AG04450 (cell line): ENCODE data around the gene EMC6. TPM values are rescaled to one million over a fixed set of nuclear protein-coding genes. Genes with fewer than 3 reads are reported as not detected.

ENCODE experiments used
- CTCF ChIA-PET: fragments of 300-600, 350-600 bp; formaldehyde crosslinking; extraction: SDS; loops from one replicate; lab custom pipeline; 2022; ENCODE audit warnings: antibody characterized with exemption, inconsistent platforms; lab: Charles Lee
- POLR2A ChIA-PET: fragments of 350-600 bp; formaldehyde crosslinking; extraction: SDS; loops from one replicate; lab custom pipeline; 2021; ENCODE audit warnings: antibody characterized with exemption, inconsistent platforms; lab: Yijun Ruan, JAX
- DNase-seq: peaks from one replicate; pipeline ENCODE4 v3.0.0-alpha.2; 2011; ENCODE audit warnings: low read depth, low spot score
- H3K27ac ChIP-seq: one replicate; pipeline ENCODE4 v1.5.1; 2012; ENCODE audit warnings: low read depth, low read length, control low read depth
- H3K27me3 ChIP-seq: one replicate; pipeline ENCODE4 v1.6.0; 2012; ENCODE audit warnings: low read length; ENCODE audit not compliant: control insufficient read depth, insufficient read depth
- H3K4me3 ChIP-seq: 2 replicates; pipeline ENCODE4 v1.5.1; 2011; ENCODE audit warnings: mild to moderate bottlenecking, low read depth, low read length, control low read depth
- H3K9me3 ChIP-seq: 2 replicates; pipeline ENCODE4 v1.5.1; 2012; ENCODE audit warnings: low read length; ENCODE audit not compliant: control insufficient read depth, insufficient read depth
- polyA plus RNA-seq: library from polyadenylated mRNA; depleted of rRNA; stranded (reverse); fragments of >200 nt; gene quantifications from 2 replicates; pipeline ENCODE4 v1.2.3, GENCODE V29; 2011
- TF ChIP-seq, protein P1 (sequence below): IDR thresholded peaks from 2 replicates; pipeline ENCODE4 v1.5.1; 2011; ENCODE audit warnings: low read depth, low read length, control low read depth, inconsistent platforms

The EMC6 gene
- polyA plus RNA-seq, 1 experiment = 23.4 TPM

DNA sequence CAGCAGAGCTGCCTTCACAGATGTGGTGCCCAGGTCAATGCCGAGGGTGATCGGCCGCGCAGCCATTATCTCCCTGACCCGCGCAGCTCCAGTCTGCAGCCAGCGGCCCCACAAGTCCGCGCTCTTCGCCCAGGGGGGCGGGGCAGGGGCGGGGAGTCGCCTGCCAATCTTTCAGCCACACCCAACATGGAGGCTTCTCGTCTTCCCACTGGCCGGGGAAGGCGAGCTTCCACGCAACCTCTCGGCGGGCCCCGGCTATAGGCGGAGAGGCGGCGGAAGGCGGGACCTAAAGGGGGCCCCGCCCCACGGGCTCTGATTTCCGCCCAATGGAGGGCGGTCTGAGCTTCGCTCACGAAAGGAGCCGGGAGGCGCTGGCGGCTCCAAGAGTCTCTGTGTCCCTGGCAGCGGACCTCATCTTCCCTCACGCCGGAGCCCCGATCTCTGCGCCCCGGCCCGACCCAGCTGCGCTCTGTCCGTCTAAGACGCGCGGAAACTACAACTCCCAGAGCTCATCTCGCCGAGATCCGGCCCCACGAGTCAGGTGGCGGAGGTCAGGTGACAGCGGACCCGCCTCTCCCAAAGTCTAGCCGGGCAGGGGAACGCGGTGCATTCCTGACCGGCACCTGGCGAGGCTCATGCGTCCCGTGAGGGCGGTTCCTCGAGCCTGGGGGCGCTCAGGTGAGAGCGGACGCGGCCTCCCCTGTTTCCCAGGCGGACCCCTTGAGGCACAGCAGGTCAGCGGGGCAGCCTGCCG lies 32.3 kb upstream of the EMC6 start, which contains the start of the genes CTNS and SHPK:
Gene CTNS (plus strand): TSS at position 607 of the 754 bp plus-strand sequence. CDS start 3,447 bp downstream, outside the sequence.
Gene SHPK (minus strand): TSS at position 97 of the 754 bp plus-strand sequence. CDS start 31 bp downstream, at position 66.
- Histone ChIP-seq H3K27me3 (no peaks in the 10 kb centered on the region), H3K9me3 (no peaks in the 10 kb centered on the region), H3K27ac (peak within 1 kb of the TSS; percentile 99), H3K4me3 (peak within 1 kb of the TSS; percentile 84)
- POLR2A ChIA-PET = interaction anchor here (0.5 to 2.3 kb wide), 11 partner anchors 10 to 587 kb away, joined by 3 to 32 read pairs (median 3); partner anchors contain the start of gene TAX1BP3
- TF ChIP-seq, protein P1, sequence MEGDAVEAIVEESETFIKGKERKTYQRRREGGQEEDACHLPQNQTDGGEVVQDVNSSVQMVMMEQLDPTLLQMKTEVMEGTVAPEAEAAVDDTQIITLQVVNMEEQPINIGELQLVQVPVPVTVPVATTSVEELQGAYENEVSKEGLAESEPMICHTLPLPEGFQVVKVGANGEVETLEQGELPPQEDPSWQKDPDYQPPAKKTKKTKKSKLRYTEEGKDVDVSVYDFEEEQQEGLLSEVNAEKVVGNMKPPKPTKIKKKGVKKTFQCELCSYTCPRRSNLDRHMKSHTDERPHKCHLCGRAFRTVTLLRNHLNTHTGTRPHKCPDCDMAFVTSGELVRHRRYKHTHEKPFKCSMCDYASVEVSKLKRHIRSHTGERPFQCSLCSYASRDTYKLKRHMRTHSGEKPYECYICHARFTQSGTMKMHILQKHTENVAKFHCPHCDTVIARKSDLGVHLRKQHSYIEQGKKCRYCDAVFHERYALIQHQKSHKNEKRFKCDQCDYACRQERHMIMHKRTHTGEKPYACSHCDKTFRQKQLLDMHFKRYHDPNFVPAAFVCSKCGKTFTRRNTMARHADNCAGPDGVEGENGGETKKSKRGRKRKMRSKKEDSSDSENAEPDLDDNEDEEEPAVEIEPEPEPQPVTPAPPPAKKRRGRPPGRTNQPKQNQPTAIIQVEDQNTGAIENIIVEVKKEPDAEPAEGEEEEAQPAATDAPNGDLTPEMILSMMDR = no peak
- CTCF ChIA-PET = interaction anchor here (1.1 to 2.7 kb wide), 3 partner anchors 11 to 588 kb away, joined by 5 to 13 read pairs (median 8); no protein-coding TSS in a partner anchor
- DNase-seq = peak; percentile 85

DNA sequence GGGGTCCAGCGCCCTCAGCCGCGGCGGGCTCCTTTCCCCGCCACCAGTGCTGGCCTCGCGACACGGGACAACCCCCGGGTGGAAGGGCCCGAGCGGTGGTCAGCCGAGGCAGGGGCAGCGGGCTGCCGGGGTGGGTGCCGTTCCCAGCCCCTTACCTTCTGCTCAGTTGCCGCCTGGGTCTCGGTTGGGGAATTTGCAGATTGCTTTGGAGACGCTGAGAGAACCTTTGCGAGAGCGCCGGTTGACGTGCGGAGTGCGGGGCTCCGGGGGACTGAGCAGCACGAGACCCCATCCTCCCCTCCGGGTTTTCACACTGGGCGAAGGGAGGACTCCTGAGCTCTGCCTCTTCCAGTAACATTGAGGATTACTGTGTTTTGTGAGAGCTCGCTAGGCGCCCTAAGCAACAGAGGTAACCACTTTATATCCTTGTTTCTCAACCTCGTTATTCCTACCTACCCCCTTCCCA lies 31.7 kb upstream of the EMC6 start:
- H3K27ac ChIP-seq = peak overlapping the region; percentile 99
- peak overlapping the region; percentile 84 for H3K4me3 ChIP-seq
- ChIA-PET CTCF (interaction anchor here (1.1 to 2.7 kb wide), 4 partner anchors 11 to 588 kb away, joined by 4 to 13 read pairs (median 6); no protein-coding TSS in a partner anchor), POLR2A (interaction anchor here (0.6 to 2.3 kb wide), 6 partner anchors 15 to 588 kb away, joined by 3 to 32 read pairs (median 7); partner anchors contain the start of gene TAX1BP3)
- no peak for DNase-seq
- H3K9me3 ChIP-seq = no peaks in the 10 kb centered on the region
- TF ChIP-seq, protein P1 = no peak
- H3K27me3 ChIP-seq = no peaks in the 10 kb centered on the region

DNA sequence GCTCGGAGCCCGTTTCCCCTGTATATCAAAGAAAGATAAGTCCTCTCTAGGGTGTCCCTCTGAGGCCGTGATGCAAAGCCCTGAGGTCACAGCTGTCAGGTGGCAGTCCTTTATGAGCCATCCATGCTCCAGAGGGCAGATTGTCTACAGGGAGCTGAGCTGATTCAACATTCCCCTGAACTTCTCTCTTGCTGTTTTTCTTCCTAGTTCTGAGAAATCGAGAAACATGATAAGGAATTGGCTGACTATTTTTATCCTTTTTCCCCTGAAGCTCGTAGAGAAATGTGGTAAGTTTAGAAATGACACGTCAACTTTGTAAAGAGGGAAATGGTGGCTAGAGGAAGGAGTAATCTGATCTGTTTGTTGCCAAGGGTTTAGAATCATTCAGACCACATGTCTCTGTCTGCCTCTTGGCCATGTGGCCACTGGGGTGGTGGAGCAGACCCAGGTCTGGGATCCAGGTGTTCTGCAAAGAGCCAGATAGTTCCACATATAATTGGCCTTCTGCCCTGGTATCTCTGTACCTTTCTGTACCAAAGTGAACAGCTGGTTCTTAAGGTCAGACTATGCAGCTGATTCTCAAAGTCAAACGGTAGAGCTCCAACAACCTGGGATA lies 28.5 kb upstream of the EMC6 start:
- Histone ChIP-seq H3K27ac (peak overlapping the region; percentile 68), H3K27me3 (no peaks in the 10 kb centered on the region), H3K4me3 (no peak overlapping the region), H3K9me3 (no peaks in the 10 kb centered on the region)
- TF ChIP-seq, protein P1 = no peak
- DNase-seq = no peak
- CTCF ChIA-PET = interaction anchor here (1.3 kb wide), 1 partner anchor 9 kb away, joined by 4 read pairs; no protein-coding TSS in a partner anchor
- POLR2A ChIA-PET = interaction anchor here (0.7 to 1.4 kb wide), 2 partner anchors 23 to 28 kb away, joined by 3 read pairs; partner anchors contain the start of gene TAX1BP3

DNA sequence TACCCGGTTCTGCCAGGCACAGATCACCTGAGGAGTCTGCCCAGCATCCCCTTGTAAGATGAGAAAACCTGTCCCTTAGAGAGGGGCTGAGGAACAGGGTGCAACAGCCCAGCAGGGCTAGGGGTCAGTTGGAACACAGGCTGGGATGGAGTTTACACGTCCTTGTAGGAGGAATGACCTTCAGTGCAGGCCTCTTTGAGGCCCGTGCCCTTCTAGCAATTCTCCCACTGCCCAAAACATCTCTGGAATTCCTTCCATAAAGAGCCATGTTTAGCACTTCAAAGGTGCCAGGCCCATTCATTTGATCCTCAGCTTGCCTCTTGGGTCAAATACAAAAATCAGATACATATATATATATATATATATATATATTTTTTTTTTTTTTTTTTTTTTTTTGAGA lies 27.6 kb upstream of the EMC6 start:
- POLR2A ChIA-PET = no interaction called here
- Histone ChIP-seq H3K4me3 (no peak overlapping the region), H3K9me3 (no peaks in the 10 kb centered on the region), H3K27me3 (no peaks in the 10 kb centered on the region), H3K27ac (no peak overlapping the region)
- TF ChIP-seq, protein P1 = no peak
- DNase-seq = no peak
- CTCF ChIA-PET = interaction anchor here (1.3 kb wide), 1 partner anchor 8 kb away, joined by 4 read pairs; no protein-coding TSS in a partner anchor
